ENCODE data around the gene PIGA.

DNA sequence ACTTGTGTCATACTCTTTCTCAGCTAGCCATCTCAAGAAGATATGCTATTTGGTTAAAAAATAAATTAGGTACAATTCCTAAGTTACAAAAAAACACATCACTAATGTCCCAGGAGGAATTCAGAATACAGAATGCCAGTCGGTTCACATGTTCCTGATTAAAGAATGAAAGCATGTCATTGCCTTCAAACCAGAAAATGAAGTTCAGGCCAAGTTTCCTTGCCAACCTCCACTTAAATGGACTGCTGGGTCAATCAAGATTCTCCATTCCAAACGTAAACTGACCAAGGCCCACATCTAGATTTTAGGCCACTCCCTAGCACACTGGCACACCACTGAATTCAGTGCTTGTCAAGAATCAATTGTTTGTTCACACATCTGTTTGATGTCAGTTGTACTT, 6.5 kb downstream of the PIGA start:
- TF ChIP-seq POLR2AphosphoS5 (IDR thresholded peaks at IDR 0.05; ENCODE audit: low read depth, low read length) = no peak
- no peak for TF ChIP-seq TAF1 (IDR thresholded peaks at IDR 0.05; ENCODE audit: borderline replicate concordance, low read depth, low read length)
- TF ChIP-seq POLR2A (IDR thresholded peaks at IDR 0.05; ENCODE audit: low read depth, low read length) = no peak

Measured in GM12892 (cell line).